ENCODE data around the gene CCDC88A. TPM values are rescaled to one million over a fixed set of nuclear protein-coding genes. Genes with fewer than 3 reads are reported as not detected.

Gene CCDC88A
- polyA plus RNA-seq, 1 of the 3 experiments (the other 2 are of a cell fraction) = 7.0 TPM

DNA sequence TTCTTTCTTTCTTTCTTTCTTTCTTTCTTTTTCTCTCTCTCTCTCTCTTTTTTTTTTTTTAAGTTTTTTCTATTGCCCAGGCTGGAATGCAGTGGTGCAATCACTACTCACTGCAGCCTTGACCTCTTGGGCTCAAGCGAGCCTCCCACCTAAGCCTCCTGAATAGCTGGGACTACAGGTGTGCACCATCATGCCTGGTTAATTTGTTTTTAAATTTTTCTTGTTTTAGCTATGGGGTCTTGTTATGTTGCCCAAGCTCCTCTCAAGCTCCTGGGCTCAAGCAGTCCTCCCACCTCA lies 19.4 kb upstream of the CCDC88A start:
- POLR2A ChIA-PET = no interaction called here
- no peaks in the 10 kb centered on the region for H3K27me3 ChIP-seq (ENCODE audit: insufficient read depth)
- TF ChIP-seq YY1 (IDR thresholded peaks at IDR 0.05; ENCODE audit: low read depth) (no peak), FOXM1 (IDR thresholded peaks at IDR 0.05; ENCODE audit: low read depth) (no peak), GABPA (IDR thresholded peaks at IDR 0.05; ENCODE audit: low read depth) (no peak), SIN3A (IDR thresholded peaks at IDR 0.05; ENCODE audit: borderline replicate concordance, low read depth, low read length) (no peak), RCOR1 (IDR thresholded peaks at IDR 0.05; ENCODE audit: low read length) (no peak), REST (IDR thresholded peaks at IDR 0.05; ENCODE audit: low read depth, low read length) (no peak), JUND (IDR thresholded peaks at IDR 0.05) (no peak), CHD2 (IDR thresholded peaks at IDR 0.05; ENCODE audit: low read length, partially characterized antibody) (no peak), FOXJ3 (CRISPR knock-in tag; IDR thresholded peaks at IDR 0.05) (no peak), SMC3 (IDR thresholded peaks at IDR 0.05; ENCODE audit: low read depth, low read length) (no peak), POLR2AphosphoS5 (IDR thresholded peaks at IDR 0.05; ENCODE audit: low read depth, low read length) (no peak), NFIC (IDR thresholded peaks at IDR 0.05; ENCODE audit: borderline replicate concordance) (no peak), MEF2A (IDR thresholded peaks at IDR 0.05; ENCODE audit: borderline replicate concordance, low read depth) (no peak), NRF1 (IDR thresholded peaks at IDR 0.05; ENCODE audit: low read depth, low read length) (no peak), GATA2 (CRISPR knock-in tag; IDR thresholded peaks at IDR 0.05) (no peak), TEAD4 (IDR thresholded peaks at IDR 0.05; ENCODE audit: borderline replicate concordance, insufficient read depth) (no peak)
- TF ChIP-seq, protein P1, sequence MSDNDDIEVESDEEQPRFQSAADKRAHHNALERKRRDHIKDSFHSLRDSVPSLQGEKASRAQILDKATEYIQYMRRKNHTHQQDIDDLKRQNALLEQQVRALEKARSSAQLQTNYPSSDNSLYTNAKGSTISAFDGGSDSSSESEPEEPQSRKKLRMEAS (IDR thresholded peaks at IDR 0.05; ENCODE audit: low read depth) = no peak
- TF ChIP-seq, protein P2, sequence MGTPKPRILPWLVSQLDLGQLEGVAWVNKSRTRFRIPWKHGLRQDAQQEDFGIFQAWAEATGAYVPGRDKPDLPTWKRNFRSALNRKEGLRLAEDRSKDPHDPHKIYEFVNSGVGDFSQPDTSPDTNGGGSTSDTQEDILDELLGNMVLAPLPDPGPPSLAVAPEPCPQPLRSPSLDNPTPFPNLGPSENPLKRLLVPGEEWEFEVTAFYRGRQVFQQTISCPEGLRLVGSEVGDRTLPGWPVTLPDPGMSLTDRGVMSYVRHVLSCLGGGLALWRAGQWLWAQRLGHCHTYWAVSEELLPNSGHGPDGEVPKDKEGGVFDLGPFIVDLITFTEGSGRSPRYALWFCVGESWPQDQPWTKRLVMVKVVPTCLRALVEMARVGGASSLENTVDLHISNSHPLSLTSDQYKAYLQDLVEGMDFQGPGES (IDR thresholded peaks at IDR 0.05; ENCODE audit: low read depth, low read length) = no peak
- TF ChIP-seq, protein P3, sequence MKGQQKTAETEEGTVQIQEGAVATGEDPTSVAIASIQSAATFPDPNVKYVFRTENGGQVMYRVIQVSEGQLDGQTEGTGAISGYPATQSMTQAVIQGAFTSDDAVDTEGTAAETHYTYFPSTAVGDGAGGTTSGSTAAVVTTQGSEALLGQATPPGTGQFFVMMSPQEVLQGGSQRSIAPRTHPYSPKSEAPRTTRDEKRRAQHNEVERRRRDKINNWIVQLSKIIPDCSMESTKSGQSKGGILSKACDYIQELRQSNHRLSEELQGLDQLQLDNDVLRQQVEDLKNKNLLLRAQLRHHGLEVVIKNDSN (IDR thresholded peaks at IDR 0.05; ENCODE audit: borderline replicate concordance, low read depth) = no peak
- TF ChIP-seq, protein P4, sequence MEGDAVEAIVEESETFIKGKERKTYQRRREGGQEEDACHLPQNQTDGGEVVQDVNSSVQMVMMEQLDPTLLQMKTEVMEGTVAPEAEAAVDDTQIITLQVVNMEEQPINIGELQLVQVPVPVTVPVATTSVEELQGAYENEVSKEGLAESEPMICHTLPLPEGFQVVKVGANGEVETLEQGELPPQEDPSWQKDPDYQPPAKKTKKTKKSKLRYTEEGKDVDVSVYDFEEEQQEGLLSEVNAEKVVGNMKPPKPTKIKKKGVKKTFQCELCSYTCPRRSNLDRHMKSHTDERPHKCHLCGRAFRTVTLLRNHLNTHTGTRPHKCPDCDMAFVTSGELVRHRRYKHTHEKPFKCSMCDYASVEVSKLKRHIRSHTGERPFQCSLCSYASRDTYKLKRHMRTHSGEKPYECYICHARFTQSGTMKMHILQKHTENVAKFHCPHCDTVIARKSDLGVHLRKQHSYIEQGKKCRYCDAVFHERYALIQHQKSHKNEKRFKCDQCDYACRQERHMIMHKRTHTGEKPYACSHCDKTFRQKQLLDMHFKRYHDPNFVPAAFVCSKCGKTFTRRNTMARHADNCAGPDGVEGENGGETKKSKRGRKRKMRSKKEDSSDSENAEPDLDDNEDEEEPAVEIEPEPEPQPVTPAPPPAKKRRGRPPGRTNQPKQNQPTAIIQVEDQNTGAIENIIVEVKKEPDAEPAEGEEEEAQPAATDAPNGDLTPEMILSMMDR (IDR thresholded peaks at IDR 0.05) = no peak

More for the DNA sequence above, 19.4 kb upstream of the CCDC88A start:
- no peak overlapping the region for H2AFZ ChIP-seq (ENCODE audit: low read depth)
- H3K4me3 ChIP-seq (ENCODE audit: low read depth in 2 of 2, low read length in 1 of 2) = no peak overlapping the region
- no peaks in the 10 kb centered on the region for H4K20me1 ChIP-seq (ENCODE audit: insufficient read depth)
- 72% methylated on average over 1 of the region's 1 CpG for WGBS (ENCODE audit: low lambda C conversion rate)
- no peak overlapping the region for H3K9ac ChIP-seq
- H3K4me1 ChIP-seq (ENCODE audit: control insufficient read depth in 1 of 2, insufficient read depth in 2 of 2, low read depth in 1 of 2, low read length in 1 of 2) = no peaks in the 10 kb centered on the region
- DNase-seq = no peak
- no peaks in the 10 kb centered on the region for H3F3A ChIP-seq (replicated peaks; ENCODE audit: insufficient read depth)
- H3K27ac ChIP-seq (ENCODE audit: low read depth in 2 of 2, low read length in 1 of 2) = no peak overlapping the region
- H3K9me2 ChIP-seq = no peaks in the 10 kb centered on the region
- H3K36me3 ChIP-seq (replicated peaks in 1 of 2; ENCODE audit: control insufficient read depth in 1 of 2, insufficient read depth in 2 of 2, low read length in 1 of 2) = no peaks in the 10 kb centered on the region
- CTCF ChIA-PET = interaction anchor here (1.1 kb wide), 1 partner anchor 100 kb away, joined by 3 read pairs; no protein-coding TSS in a partner anchor
- no peaks in the 10 kb centered on the region for H3K9me3 ChIP-seq
- H3K79me2 ChIP-seq (ENCODE audit: insufficient read depth) = no peaks in the 10 kb centered on the region
- no peak overlapping the region for H3K4me2 ChIP-seq
